Measurements from ENCODE around the gene HDAC7.

The HDAC7 gene

GRCh38 chr12:47819896-47820630 lies at the start of gene HDAC7:
TSS of gene HDAC7 (minus strand) at chr12:47819903. CDS start at chr12:47819785, 118 bp downstream.
- peak within 1 kb of the TSS; percentile 55; the same call in 1 of the 2 replicates for H3K4me3 ChIP-seq (ENCODE audit: low read length)
- TF ChIP-seq ZNF274 (IDR thresholded peaks at IDR 0.05; ENCODE audit: low read depth, low read length) = no peak

DNA sequence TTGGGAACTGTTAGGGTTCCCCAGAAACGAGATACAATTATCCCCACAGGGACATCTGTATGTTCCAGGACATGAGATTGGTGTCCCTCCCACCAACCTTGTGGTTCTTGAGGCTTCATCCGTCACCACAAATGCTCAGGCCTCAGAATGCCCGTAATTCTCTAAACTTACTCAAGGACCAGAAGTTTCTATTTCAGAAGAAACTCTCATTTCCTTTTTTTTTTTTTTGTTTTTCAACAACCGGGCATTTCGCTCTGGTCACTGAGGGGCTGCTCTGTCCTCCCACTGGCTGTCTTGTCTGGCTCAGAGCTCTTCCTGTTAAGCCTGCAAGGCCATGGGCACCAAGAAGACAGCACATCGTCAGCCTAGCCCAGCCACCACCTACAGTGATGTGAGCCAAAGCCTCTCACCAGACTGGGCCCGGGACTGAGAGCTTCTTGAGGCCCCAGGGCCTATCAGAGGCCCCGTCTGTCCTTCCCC lies 48.9 kb upstream of the HDAC7 start:
- H3K4me3 ChIP-seq (ENCODE audit: low read length) = no peak overlapping the region
- no peak for TF ChIP-seq ZNF274 (IDR thresholded peaks at IDR 0.05; ENCODE audit: low read depth, low read length)

GRCh38 chr12:47868041-47868440 lies 48.3 kb upstream of the HDAC7 start:
- TF ChIP-seq ZNF274 (IDR thresholded peaks at IDR 0.05; ENCODE audit: low read depth, low read length) = no peak
- H3K4me3 ChIP-seq (ENCODE audit: low read length) = no peak overlapping the region

DNA sequence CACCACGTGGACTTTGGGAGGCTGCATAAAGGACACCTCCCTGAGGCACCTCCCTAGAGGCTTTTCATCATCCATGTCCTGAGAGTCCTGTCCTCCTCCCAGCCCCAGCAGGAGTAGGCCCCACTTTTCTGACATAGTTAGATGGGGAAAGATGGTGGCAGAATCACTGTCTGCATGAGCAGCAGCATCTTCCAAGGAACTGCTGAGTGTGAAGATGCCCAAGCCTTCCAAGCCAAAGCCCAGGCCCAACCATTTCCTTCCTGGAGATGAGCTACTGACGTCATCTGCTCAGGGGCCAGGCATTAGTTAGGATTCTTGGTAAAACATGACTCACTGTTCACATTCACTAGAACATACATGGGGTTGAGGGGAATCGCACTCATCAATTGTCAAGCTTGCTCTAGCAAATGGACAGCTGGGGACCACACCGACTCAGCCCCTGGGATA lies 47.8 kb upstream of the HDAC7 start:
- no peak for TF ChIP-seq ZNF274 (IDR thresholded peaks at IDR 0.05; ENCODE audit: low read depth, low read length)

GRCh38 chr12:47864646-47865235 lies 45.0 kb upstream of the HDAC7 start:
- no peak for TF ChIP-seq ZNF274 (IDR thresholded peaks at IDR 0.05; ENCODE audit: low read depth, low read length)
- no peak overlapping the region for H3K4me3 ChIP-seq (ENCODE audit: low read length)

More for the DNA sequence above, 47.8 kb upstream of the HDAC7 start:
- H3K4me3 ChIP-seq (ENCODE audit: low read length) = no peak overlapping the region

DNA sequence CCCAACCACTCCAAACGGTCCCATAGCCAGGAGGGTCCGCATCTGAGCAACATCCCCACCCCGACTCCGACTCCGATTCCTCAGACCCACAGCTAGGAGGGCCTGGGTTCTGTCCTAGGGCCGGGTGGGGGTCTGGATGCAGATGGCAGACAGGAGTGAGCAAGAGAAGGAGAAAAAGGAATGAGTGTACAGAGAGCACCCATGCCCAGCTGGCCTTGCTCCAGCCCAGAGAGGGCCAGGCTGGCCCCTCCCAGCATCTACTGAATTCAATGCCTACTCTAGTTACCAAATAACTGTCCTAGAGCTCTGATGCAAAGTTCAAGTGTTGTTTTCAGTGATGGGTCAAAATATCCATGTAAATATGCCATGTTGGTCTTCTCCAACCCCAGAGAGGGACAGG lies 44.3 kb upstream of the HDAC7 start:
- TF ChIP-seq ZNF274 (IDR thresholded peaks at IDR 0.05; ENCODE audit: low read depth, low read length) = no peak
- H3K4me3 ChIP-seq (ENCODE audit: low read length) = no peak overlapping the region

- H3K4me3 ChIP-seq (ENCODE audit: low read length) = no peak overlapping the region
- no peak for TF ChIP-seq ZNF274 (IDR thresholded peaks at IDR 0.05; ENCODE audit: low read depth, low read length)
Observed at GRCh38 chr12:47863467-47863866, 43.8 kb upstream of the HDAC7 start.

DNA sequence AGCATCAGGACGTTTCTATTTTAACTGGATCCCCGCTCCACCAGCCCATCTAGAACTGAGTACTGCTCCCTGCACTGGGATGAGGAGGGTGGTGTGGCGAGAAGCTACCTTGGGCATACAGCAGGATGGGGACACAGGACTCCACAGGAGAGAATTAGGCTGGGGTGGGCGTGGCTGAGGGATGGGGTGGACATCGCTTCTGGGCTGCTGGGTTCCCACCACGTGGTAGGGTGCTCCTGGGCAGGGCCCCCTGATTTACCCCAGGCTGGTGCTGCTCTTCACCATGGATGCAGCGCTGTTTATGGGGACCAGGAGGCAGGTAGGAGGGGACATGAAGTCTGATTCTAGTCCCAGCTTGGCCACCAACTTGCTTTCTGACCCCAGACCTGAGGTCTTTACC lies 43.2 kb upstream of the HDAC7 start:
- H3K4me3 ChIP-seq (ENCODE audit: low read length) = no peak overlapping the region
- TF ChIP-seq ZNF274 (IDR thresholded peaks at IDR 0.05; ENCODE audit: low read depth, low read length) = no peak

DNA sequence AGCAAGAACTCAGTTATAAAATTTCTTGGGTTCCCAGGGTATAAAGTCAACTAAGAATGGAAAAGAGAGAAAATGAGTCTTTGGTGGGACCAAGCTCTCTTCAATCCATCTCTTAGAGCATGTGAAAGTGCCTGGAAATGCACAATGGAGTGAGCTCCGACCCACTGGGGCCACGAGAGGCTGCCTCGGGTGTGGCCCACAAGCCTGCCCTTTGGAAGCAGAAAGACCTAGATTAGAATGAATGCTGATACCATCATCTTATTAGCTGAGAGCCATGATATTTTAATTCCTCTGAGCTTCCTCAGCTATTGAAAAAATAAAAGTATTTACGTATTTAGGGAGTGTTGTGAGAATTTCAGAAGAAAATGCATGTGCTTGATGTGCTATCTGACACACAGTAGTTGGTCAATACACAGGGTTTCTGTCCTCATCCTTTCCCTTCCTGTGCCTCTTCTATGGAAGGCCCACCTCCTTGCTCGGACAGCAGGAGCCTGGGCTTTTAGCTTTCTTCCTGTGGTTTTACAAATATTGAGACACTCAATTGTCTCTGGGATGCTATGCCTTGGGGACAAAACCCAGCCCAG lies 42.6 kb upstream of the HDAC7 start:
- H3K4me3 ChIP-seq (ENCODE audit: low read length) = no peak overlapping the region
- no peak for TF ChIP-seq ZNF274 (IDR thresholded peaks at IDR 0.05; ENCODE audit: low read depth, low read length)

- H3K4me3 ChIP-seq (ENCODE audit: low read length) = no peak overlapping the region
- TF ChIP-seq ZNF274 (IDR thresholded peaks at IDR 0.05; ENCODE audit: low read depth, low read length) = no peak
Observed at GRCh38 chr12:47860873-47861272, 41.2 kb upstream of the HDAC7 start.

- no peak overlapping the region for H3K4me3 ChIP-seq (ENCODE audit: low read length)
- TF ChIP-seq ZNF274 (IDR thresholded peaks at IDR 0.05; ENCODE audit: low read depth, low read length) = no peak
Observed at GRCh38 chr12:47860279-47860841, 40.7 kb upstream of the HDAC7 start.

- TF ChIP-seq ZNF274 (IDR thresholded peaks at IDR 0.05; ENCODE audit: low read depth, low read length) = no peak
- H3K4me3 ChIP-seq (ENCODE audit: low read length) = no peak overlapping the region
Observed at GRCh38 chr12:47858511-47859266, 39.0 kb upstream of the HDAC7 start.

GRCh38 chr12:47856721-47857575 lies 37.2 kb upstream of the HDAC7 start:
- TF ChIP-seq ZNF274 (IDR thresholded peaks at IDR 0.05; ENCODE audit: low read depth, low read length) = no peak
- no peak overlapping the region for H3K4me3 ChIP-seq (ENCODE audit: low read length)

Measured in GM08714 (cell line).